NCI-H82 (cell line): ENCODE measurements around the gene CERS4.
A peak's percentile ranks its signal among the peaks of the same experiment; 100 is the strongest.
"Not testable (repeated sequence)": the region's sequence is repeated elsewhere in the genome, so short reads cannot be mapped to it uniquely, and the experiment has no call there.

Experiments
- DNase-seq: peaks from one replicate; lab custom pipeline; 2025; lab: John Stamatoyannopoulos, UW

The CERS4 gene

DNA sequence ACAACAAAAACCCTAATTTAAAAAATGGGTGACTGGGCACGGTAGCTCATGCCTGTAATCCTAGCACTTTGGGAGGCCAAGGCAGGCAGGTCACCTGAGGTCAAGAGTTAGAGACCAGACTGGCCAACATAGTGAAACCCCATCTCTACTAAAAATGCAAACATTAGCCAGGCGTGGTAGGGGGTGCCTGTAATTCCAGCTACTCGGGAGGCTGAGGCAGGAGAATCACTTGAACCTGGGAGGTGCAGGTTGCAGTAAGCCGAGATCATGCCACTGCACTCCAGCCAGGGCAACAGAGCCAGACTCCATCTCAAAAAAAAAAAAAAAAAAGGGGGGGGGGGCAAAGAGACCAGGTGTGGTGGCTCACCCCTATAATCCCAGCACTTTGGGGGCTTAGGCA lies 55.1 kb downstream of the CERS4 start:
- not testable (repeated sequence) for DNase-seq

DNA sequence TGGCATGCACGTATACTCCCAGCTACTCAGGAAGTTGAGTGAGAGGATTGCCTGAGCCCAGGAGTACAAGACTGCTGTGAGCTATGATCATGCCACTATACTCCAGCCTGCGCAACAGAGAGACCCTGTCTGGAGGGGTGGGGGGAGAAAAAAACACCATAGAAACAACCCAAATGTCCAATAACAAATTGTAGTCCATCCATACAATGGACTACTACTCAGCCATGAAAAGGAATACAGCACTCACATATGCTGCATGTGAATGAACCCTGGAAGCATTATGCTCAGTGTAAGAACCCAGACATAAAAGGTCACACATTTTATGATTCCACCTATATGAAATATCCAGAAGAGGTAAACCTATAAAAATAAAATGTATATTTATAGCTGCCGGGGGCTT lies 56.7 kb downstream of the CERS4 start:
- no peak for DNase-seq

GRCh38 chr19:8269724-8270123 lies 60.6 kb downstream of the CERS4 start:
- DNase-seq, result no peak

DNA sequence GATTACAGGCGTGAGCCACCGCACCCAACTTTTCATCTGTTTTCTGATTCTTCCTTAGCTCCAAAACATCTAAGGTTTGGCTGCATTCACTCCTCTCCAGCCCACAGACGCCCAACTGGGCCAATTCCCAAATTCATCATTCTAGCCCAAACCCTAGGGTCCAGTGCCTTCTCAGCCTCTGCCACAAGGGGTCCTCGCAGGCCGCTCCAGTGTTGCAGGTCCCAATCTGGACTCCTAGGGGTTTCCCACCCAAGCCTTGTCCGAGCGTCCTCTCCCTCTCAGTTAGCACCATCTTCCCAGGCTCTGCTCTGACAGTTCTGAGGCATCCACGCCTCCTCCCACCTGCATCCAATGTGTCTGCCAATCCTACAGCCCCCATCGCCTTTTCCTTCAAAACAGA lies 67.3 kb downstream of the CERS4 start:
- DNase-seq, result not testable (repeated sequence)

GRCh38 chr19:8291337-8291736 lies 82.2 kb downstream of the CERS4 start:
- not testable (repeated sequence) for DNase-seq

DNA sequence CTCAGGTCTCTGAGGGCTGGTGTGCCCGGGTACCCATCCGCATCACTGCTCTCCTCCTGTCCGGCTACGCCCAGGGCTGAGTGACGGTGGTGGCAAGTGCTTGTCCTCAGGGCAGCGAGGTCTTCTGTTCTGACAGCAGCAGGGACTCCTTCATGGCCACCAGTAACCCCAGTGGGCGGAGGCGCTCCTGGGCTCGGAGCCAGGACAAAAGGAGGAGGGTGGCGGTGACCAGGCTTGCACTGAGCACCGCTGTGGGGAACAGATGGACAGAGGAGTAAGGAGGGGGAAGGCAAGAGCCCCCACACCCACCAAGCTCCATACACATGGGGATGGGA lies 93.2 kb downstream of the CERS4 start:
- peak; percentile 85 for DNase-seq

- DNase-seq, result no peak
Measured at GRCh38 chr19:8302734-8303133, 93.6 kb downstream of the CERS4 start.

- DNase-seq, result peak; percentile 89
Measured at GRCh38 chr19:8304841-8305621, 95.9 kb downstream of the CERS4 start.

DNA sequence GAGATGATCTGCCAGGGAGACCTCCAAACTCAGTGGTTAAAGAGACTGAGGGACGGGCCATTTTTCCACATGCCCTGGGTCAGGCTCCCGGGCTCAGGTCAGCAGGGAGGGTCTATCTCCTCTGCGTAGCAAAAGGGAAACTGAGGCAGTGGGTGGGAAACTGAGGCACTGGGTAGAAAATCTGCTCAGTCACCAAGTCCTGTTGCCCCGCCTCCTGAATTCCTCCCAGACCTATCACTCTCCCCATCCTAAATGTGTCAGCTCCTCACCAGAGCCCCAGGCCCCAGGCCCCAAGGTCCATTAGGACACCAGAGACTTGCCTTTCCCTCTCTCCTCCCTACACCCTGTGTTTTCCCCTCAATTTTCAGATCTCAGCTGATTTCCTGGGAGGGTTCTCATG lies 96.6 kb downstream of the CERS4 start:
- no peak for DNase-seq

- DNase-seq, result no peak
Measured at GRCh38 chr19:8306235-8307054, 97.3 kb downstream of the CERS4 start.

- peak; percentile 41 for DNase-seq
Measured at GRCh38 chr19:8307400-8307964, 98.3 kb downstream of the CERS4 start.

GRCh38 chr19:8307965-8308866 lies 99.0 kb downstream of the CERS4 start, which contains the start of gene CD320:
CD320 (minus strand) TSS chr19:8308358; CDS start chr19:8308290, 68 bp downstream.
- peak; percentile 93 for DNase-seq

DNA sequence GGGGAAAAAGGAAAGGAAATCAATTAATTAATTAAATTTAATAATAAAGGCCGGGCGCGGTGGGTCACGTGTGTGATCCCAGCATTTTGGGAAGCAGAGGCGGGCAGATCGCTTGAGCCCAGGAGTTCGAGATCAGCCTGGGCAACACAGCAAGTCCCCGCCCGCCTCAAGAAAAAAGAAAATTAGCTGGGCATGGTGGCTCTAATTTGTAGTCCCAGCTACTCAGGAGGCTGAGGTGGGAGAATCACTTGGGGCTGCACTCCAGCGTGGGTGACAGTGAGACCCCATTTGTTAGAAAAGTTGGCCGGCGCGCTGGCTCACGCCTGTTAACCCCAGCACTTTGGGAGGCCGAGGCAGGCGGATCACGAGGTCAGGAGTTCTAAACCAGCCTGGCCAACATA lies 99.7 kb downstream of the CERS4 start:
- no peak for DNase-seq

DNA sequence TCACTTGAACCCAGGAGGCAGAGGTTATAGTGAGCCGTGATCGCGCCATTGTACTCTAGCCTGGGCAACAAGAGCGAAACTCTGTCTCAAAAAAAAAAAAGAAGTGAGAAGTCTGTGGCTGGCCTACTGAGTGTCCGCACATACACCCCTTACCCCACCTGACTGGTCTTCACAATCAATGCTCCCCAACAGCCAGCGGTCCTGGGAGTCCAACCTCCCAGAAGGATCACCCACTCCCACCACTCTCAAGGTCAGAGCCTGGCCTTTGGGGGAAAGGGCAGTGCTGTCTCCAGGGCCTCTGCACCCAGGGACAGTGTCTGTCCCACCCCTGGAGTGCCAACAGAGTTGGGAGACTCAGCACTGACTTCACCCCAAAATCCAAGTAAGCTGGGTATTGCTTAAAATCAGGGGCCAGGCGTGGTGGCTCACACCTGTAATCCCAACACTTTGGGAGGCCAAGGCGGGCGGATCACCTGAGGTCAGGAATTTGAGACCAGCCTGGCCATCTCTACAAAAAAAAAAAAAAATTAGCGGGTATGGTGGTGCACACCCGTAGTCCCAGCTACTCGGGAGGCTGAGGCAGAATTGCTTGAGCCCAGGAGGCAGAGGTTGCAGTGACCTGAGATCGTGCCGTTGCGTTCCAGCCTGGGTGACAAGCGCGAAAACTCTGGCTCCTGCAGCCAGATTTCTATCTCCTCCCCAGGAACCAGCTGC lies 101.3 kb downstream of the CERS4 start:
- DNase-seq, result no peak

DNA sequence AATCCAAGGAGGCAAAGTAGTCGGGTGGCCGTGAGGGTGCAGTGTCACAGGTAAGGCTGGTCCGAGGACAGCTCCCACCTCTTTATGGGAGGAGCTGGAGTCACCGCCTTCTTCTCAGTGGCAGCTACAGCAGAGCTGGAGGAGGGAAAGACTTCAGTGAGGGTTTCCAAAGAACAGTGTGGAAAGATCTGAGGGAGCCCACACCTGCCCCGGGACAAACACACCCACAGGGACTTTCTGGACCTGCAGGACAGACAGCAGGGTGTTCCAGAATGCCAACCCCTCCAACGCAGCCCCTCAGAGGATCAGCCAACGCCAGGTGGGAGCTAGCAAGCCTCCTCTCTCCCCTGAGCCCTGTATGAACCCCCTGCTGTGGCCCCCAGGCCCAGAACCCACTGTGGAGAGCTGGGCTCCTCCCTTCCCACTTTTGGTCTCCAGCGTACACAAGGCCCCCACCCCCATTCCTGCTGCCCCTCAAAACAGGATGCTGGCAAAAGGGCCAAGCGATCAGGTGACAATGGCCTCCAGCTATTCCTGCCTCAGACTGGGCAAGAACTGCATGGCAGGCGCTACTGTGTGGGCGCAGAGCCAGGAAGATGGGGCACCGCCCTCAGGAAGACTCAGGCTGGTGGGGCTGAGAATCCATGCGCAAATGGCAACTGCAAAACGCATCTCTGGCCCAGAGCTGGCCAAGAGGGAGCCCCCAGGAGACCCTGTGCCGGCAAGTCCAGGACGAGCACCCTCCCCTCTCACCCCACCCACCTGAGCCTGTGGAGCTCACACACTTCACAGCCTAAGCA lies 102.5 kb downstream of the CERS4 start:
- no peak for DNase-seq
